ENCODE measurements around the gene TLX2.

DNA sequence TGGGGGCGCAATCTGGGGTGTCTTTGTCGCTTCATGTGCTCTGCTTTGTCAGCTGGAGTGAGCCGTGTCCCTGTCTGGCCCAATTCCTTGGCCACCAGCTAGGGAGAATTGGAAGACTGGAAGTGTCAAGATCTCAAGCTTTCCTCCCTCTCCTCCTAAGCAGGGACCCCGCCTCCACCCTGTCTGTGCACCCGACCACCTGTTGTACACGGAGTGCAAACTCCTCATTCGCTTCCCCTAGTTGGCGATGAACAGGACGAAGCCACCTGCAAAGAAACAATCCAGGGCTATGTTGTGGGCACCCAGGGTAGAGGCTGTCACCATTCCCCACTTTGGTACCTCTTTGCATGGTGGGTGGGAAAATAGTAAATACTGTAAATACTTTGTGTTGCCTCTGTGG is 13.5 kb downstream of the TLX2 start:
- TF ChIP-seq EZH2 (IDR thresholded peaks at IDR 0.05; ENCODE audit: insufficient read depth, poor library complexity, severe bottlenecking) (no peak), EZH2phosphoT487 (IDR thresholded peaks at IDR 0.05; ENCODE audit: insufficient read depth, low read depth) (no peak)

All from GM23248 (cell line).